SU-DHL-6 (cell line): ENCODE data around the gene MOCS3.

ENCODE experiments used
- H2AFZ ChIP-seq: fragments of 200-600 bp; sonication (generic); 2 replicates; pipeline ENCODE4 v1.6.1; 2014; ENCODE audit warnings: low read depth, mild to moderate bottlenecking, moderate library complexity, mixed read lengths, antibody characterized with exemption, low read length; ENCODE audit not compliant: severe bottlenecking
- H3F3A ChIP-seq: fragments of 200-600 bp; shearing (Covaris generic); 2 replicates; pipeline ENCODE4 v1.6.0; 2016; ENCODE audit warnings: antibody characterized with exemption, mild to moderate bottlenecking; ENCODE audit not compliant: insufficient read depth
- H3K27ac ChIP-seq: fragments of 200-600 bp; sonication (generic); 2 replicates; pipeline ENCODE4 v1.5.1; 2016; ENCODE audit warnings: low read depth, mild to moderate bottlenecking, low read length, moderate library complexity, mixed read lengths
- H3K27me3 ChIP-seq: fragments of 200-600 bp; sonication (generic), shearing (Covaris generic); 2 replicates; pipeline ENCODE4 v1.6.0; 2014; ENCODE audit warnings: mild to moderate bottlenecking, low read length
- H3K36me3 ChIP-seq: fragments of 200-600 bp; sonication (generic); 2 replicates; pipeline ENCODE4 v1.6.1; 2014; ENCODE audit warnings: mild to moderate bottlenecking, low read length, mixed read lengths
- H3K4me2 ChIP-seq: fragments of 300-600, 200-600 bp; shearing (Covaris generic), sonication (generic); 2 replicates; pipeline ENCODE4 v1.6.0; 2014; ENCODE audit warnings: low read length, low read depth, mild to moderate bottlenecking; ENCODE audit not compliant: poor library complexity, severe bottlenecking
- H3K4me3 ChIP-seq: fragments of 200-600 bp; sonication (generic); 2 replicates; pipeline ENCODE4 v1.5.1; 2014; ENCODE audit warnings: antibody characterized with exemption, low read length, mild to moderate bottlenecking, mixed read lengths; ENCODE audit not compliant: insufficient read depth, poor library complexity, severe bottlenecking
- H3K79me2 ChIP-seq: fragments of 200-600 bp; sonication (generic); 2 replicates; pipeline ENCODE4 v1.6.1; 2014; ENCODE audit warnings: mild to moderate bottlenecking, low read length, moderate library complexity; ENCODE audit not compliant: insufficient read depth
- H3K9ac ChIP-seq: fragments of 200-600 bp; sonication (generic); 2 replicates; pipeline ENCODE4 v1.7.0; 2014; ENCODE audit warnings: mild to moderate bottlenecking, low read length
- H3K9me2 ChIP-seq: fragments of 200-600 bp; sonication (generic); replicated peaks from 2 replicates; pipeline ENCODE4 v1.6.1; 2014; ENCODE audit warnings: low read length; ENCODE audit not compliant: insufficient read depth
- H3K9me3 ChIP-seq: fragments of 200-600 bp; sonication (generic); 2 replicates; pipeline ENCODE4 v1.6.1; 2014; ENCODE audit warnings: low read length, mixed read lengths; ENCODE audit not compliant: insufficient read depth
- H4K20me1 ChIP-seq: fragments of 200-600 bp; sonication (generic); 2 replicates; pipeline ENCODE4 v1.6.1; 2014; ENCODE audit warnings: low read depth, mild to moderate bottlenecking, antibody characterized with exemption, low read length, moderate library complexity, mixed read lengths
- EZH2phosphoT487 ChIP-seq: fragments of 200-600 bp; sonication (generic), shearing (Covaris generic); conservative IDR thresholded peaks from 2 replicates; pipeline ENCODE4 v1.6.1; 2018; ENCODE audit warnings: mild to moderate bottlenecking, antibody characterized with exemption, low read length, moderate library complexity, mixed read lengths
- TF ChIP-seq, protein P1 (sequence below): fragments of 200-600 bp; sonication (generic); IDR thresholded peaks from one replicate; pipeline ENCODE4 v1.5.1; 2017; ENCODE audit warnings: antibody characterized with exemption, mild to moderate bottlenecking, low read length, moderate library complexity; ENCODE audit not compliant: insufficient read depth, poor library complexity, severe bottlenecking

MOCS3 gene

DNA sequence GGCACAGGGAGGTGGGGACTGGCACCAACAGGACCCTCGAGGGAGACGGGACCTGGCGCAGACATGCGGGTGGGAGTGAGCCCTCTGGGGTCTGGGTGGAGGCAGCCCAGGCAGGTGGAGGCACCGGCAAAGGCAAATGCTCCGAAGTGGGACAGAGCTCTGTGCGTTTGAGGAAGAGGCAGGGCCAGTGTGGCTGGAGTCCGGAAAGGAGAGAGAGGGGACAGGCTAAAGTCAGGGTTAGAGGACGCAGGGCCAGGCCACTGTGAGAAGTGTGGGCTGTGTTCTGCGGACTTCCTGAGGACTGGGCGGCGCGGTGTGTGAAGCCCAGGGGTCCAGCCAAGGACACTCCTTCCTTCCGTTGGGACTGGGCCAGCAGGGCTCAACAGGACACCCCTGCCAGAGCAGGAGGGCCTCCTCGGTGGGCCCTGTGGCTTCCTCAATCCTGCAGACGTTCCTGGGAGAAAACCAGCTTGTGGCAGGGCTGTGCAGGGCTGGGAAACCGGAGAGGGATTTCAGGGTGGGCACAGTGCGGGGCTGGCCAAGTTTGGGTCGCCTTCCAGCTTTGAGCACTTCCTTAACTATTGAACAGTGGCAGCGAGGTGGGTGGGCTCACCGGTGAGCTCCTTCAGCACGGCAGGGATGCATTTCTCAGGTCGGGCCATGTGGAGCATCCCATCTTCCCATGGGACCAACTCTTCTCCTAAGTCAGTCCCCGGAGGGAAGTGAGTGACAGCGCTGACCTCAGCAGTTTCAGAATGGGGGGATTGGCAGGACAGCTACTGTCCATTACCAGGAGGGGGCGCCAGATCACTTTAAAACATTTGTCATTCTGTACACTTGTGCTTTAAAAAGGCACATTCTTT lies 22.5 kb downstream of the MOCS3 start:
- Histone ChIP-seq H3K4me2 (no peak overlapping the region), H4K20me1 (no peaks in the 10 kb centered on the region), H2AFZ (no peak overlapping the region), H3K9me2 (no peaks in the 10 kb centered on the region), H3K36me3 (no peaks in the 10 kb centered on the region), H3K9ac (no peak overlapping the region), H3K9me3 (no peaks in the 10 kb centered on the region), H3K27me3 (no peaks in the 10 kb centered on the region), H3K27ac (no peak overlapping the region), H3F3A (no peaks in the 10 kb centered on the region), H3K79me2 (no peaks in the 10 kb centered on the region), H3K4me3 (no peak overlapping the region)
- no peak for TF ChIP-seq EZH2phosphoT487
- TF ChIP-seq, protein P1, sequence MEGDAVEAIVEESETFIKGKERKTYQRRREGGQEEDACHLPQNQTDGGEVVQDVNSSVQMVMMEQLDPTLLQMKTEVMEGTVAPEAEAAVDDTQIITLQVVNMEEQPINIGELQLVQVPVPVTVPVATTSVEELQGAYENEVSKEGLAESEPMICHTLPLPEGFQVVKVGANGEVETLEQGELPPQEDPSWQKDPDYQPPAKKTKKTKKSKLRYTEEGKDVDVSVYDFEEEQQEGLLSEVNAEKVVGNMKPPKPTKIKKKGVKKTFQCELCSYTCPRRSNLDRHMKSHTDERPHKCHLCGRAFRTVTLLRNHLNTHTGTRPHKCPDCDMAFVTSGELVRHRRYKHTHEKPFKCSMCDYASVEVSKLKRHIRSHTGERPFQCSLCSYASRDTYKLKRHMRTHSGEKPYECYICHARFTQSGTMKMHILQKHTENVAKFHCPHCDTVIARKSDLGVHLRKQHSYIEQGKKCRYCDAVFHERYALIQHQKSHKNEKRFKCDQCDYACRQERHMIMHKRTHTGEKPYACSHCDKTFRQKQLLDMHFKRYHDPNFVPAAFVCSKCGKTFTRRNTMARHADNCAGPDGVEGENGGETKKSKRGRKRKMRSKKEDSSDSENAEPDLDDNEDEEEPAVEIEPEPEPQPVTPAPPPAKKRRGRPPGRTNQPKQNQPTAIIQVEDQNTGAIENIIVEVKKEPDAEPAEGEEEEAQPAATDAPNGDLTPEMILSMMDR = peak; percentile 76

DNA sequence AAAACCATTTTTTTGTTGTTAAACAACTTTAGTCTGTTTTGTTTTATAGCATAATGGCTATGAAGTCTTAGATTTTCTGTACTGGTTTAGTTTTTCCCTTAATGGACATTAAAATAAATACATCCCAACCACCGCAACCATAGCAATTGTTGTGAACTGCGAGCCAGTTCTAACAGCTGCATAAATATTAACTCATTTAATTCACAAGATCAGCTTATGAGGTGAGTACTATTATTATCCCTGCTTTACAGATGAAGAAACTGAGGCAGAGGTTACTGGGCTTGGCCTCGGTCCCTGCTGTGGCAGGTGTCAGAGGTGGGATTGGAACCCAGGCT lies 23.1 kb downstream of the MOCS3 start:
- Histone ChIP-seq H2AFZ (no peak overlapping the region), H3F3A (no peaks in the 10 kb centered on the region), H3K4me3 (no peak overlapping the region), H3K36me3 (no peaks in the 10 kb centered on the region), H3K9me2 (no peaks in the 10 kb centered on the region), H3K79me2 (no peaks in the 10 kb centered on the region), H3K9ac (no peak overlapping the region), H4K20me1 (no peaks in the 10 kb centered on the region), H3K27ac (no peak overlapping the region), H3K9me3 (no peaks in the 10 kb centered on the region), H3K4me2 (no peak overlapping the region), H3K27me3 (no peaks in the 10 kb centered on the region)
- TF ChIP-seq, protein P1 = no peak

GRCh38 chr20:50982363-50982762 lies 23.7 kb downstream of the MOCS3 start:
- Histone ChIP-seq H3K9ac (no peak overlapping the region), H3K9me3 (no peaks in the 10 kb centered on the region), H3K27me3 (no peaks in the 10 kb centered on the region), H3K79me2 (no peaks in the 10 kb centered on the region), H3K4me3 (no peak overlapping the region), H3K9me2 (no peaks in the 10 kb centered on the region), H3F3A (no peaks in the 10 kb centered on the region), H2AFZ (no peak overlapping the region), H4K20me1 (no peaks in the 10 kb centered on the region), H3K36me3 (no peaks in the 10 kb centered on the region), H3K4me2 (no peak overlapping the region), H3K27ac (no peak overlapping the region)
- TF ChIP-seq, protein P1 = no peak
- TF ChIP-seq EZH2phosphoT487 = no peak
